VCaP (cell line): Measurements from ENCODE around the gene PRKAB1.
"Not testable (repeated sequence)": the region's sequence is repeated elsewhere in the genome, so short reads cannot be mapped to it uniquely, and the experiment has no call there.

Source experiments
- H3K27ac ChIP-seq: fragments of 450-650 bp; 2 replicates; pipeline ENCODE4 v1.5.1; 2017
- TF ChIP-seq, protein P1 (sequence below): fragments of 450-650 bp; conservative IDR thresholded peaks from 2 replicates; pipeline ENCODE4 v1.5.1; 2017; ENCODE audit warnings: mild to moderate bottlenecking, moderate library complexity

Gene PRKAB1

DNA sequence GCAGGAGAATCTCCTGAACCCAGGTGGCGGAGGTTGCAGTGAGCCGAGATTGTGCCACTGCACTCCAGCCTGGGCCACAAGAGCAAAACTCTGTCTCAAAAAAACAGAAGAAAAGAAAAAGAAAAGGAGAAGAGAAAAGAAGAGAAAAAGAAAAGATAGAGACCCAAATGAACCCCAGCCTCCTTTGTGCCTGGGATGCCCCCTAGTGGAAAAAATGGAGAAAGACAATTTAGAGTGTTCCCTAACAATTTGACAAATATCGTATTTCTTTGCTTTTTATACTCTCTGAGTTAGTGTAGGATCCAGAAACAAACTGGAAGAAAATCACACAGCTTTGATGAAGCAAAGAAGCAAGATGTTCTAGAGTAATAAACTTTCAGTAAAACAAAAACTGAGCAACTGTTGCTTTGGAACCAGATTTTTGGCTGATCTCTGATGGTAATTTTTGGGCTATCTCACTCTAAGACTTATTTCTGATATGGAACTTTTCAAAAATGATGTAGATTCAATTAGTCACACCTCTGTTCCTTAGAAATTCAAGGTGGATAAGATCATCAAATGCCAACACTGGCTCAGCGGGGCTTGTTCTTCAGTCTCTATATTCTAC is 18.6 kb upstream of the PRKAB1 start:
- TF ChIP-seq, protein P1, sequence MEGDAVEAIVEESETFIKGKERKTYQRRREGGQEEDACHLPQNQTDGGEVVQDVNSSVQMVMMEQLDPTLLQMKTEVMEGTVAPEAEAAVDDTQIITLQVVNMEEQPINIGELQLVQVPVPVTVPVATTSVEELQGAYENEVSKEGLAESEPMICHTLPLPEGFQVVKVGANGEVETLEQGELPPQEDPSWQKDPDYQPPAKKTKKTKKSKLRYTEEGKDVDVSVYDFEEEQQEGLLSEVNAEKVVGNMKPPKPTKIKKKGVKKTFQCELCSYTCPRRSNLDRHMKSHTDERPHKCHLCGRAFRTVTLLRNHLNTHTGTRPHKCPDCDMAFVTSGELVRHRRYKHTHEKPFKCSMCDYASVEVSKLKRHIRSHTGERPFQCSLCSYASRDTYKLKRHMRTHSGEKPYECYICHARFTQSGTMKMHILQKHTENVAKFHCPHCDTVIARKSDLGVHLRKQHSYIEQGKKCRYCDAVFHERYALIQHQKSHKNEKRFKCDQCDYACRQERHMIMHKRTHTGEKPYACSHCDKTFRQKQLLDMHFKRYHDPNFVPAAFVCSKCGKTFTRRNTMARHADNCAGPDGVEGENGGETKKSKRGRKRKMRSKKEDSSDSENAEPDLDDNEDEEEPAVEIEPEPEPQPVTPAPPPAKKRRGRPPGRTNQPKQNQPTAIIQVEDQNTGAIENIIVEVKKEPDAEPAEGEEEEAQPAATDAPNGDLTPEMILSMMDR, result peak; percentile 93
- H3K27ac ChIP-seq, result no peak overlapping the region

DNA sequence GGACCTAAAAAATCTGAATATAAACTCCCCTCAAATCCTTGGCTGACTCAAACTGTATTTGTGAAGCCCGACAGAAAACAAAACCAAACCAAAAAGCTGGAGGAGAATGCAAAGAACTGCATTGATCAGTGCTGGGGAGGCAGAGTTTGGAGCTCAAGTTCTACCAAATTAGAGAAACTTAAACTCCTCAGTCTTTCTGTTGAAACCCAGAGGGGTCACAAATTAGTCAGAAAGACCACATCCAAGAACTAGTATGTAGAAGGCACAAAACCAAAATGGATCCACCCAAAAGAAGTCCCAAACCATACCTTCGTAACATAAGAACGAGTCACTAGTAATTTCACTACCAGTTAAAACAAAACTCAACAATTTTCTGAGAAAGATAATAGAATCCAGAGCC is 15.3 kb upstream of the PRKAB1 start:
- TF ChIP-seq, protein P1, result no peak
- no peak overlapping the region for H3K27ac ChIP-seq

DNA sequence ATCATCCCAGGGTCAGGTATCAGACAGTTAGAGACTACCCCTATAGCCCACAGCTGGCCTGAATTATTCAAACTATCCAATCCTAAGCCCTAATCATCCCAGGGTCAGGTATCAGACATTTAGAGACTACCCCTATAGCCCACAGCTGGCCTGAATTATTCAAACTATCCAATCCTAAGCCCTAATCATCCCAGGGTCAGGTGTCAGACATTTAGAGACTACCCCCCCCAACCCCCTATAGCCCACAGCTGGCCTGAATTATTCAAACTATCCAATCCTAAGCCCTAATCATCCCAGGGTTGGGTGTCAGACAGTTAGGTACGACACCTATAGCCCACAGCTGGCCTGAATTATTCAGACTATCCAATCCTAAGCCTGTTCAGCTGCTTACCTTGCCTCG is 10.9 kb upstream of the PRKAB1 start:
- H3K27ac ChIP-seq, result not testable (repeated sequence)

DNA sequence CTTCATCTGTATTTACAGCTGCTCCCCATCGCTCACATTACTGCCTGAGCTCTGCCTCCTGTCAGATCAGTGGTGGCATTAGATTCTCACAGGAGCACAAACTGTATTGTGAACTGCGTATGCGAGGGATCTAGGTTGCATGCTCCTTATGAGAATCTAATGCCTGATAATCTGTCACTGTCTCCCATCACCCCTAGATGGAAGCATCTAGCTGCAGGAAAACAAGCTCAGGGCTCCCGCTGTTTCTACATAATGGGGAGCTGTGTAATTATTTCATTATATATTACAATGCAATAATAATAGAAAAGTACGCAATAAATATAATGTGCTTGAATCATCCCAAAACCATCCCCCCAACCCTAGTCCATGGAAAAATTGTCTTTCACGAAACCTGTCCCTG is 9.8 kb upstream of the PRKAB1 start:
- not testable (repeated sequence) for H3K27ac ChIP-seq
- TF ChIP-seq, protein P1, result peak; percentile 67

DNA sequence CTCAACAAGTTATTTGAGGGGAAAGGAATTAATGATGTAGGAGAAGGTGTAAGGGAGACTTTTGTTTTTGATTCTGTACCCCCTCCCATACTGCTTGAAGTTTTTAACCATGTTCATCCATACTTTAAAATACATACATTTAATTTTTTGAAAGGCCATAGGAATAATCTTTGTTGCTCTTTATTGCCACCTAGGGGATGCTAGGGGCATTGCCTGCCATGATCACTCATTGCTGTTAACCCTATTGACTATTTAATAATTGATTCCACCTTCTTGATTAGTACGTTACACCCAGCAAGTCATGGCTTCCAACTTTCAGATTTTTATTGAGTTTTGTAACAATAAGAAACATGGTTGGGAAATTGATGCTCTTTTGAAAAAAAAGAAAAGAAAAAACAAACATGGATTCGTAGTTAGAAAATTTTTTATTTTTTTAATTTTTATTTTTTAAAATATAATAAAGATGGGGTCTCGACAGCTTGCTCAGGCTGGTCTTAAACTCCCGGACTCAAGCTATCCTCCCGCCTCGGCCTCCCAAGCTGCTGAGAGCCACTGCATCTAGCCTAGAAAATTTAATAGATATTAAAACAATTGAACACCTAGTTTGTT is 8.5 kb upstream of the PRKAB1 start:
- H3K27ac ChIP-seq, result no peak overlapping the region
- TF ChIP-seq, protein P1, result peak; percentile 97

DNA sequence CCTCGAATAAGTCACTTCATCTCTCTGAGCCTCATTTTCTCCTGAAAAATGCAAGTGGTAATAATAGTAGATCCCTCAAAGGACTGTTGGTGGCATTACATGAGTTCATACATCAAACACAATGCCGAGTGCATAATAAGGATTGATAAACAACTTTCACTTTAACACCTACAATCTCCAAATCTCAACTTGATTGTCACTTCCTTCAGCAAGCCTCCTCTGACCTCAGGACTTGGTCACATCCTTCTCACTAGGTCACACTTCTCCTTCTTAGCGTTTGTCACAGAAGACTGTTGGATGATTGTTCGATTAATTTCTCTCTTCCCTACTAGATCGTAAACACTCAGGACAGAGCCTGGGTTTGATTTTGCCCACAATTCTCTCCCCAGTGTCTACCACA is 7.9 kb upstream of the PRKAB1 start:
- TF ChIP-seq, protein P1, result no peak
- H3K27ac ChIP-seq, result no peak overlapping the region

DNA sequence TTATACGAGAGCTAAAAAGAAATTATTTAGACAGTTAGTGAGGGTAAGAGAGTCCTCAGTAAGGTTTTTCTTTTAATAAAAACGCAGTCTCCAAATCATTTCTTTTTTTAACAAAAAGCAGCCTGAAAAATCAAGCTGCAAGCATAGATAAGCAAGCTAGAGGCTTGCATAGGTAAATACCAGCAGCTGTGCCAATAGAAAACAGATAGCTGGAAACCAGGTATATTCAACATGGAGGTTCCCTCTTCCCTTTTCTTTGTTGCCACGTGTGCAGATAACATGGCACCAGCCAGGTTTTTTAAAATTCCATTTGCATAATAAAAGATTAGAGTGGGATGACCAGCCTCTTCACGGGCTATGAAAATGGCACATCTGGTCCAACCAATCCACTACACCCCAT is 6.1 kb upstream of the PRKAB1 start:
- H3K27ac ChIP-seq, result no peak overlapping the region
- TF ChIP-seq, protein P1, result no peak

DNA sequence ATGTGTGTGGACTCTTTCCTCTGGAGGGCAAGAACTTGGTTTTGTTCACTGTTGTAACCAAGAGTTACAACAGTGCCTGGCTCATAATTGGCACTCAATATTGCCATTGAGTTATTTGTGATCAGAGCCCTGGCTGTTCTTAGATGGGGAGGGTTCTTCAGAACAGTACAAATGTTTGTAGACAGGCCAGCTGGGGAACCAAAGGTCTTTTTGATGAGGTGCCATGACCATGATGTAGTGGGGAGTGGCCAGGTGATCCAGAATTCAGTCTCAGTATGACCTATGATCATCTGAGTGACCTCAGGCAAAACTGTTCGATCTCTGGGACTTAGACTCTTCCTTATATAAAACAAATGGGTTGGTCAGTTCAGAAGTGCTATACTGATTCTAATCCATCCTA is 3.3 kb upstream of the PRKAB1 start:
- TF ChIP-seq, protein P1, result no peak
- no peak overlapping the region for H3K27ac ChIP-seq
